ENCODE measurements around the gene SPEN. TPM values are rescaled to one million over a fixed set of nuclear protein-coding genes. Genes with fewer than 3 reads are reported as not detected.

SPEN gene
- polyA plus RNA-seq, 1 of the 3 experiments (the other 2 are of a cell fraction) = 6.1 TPM

DNA sequence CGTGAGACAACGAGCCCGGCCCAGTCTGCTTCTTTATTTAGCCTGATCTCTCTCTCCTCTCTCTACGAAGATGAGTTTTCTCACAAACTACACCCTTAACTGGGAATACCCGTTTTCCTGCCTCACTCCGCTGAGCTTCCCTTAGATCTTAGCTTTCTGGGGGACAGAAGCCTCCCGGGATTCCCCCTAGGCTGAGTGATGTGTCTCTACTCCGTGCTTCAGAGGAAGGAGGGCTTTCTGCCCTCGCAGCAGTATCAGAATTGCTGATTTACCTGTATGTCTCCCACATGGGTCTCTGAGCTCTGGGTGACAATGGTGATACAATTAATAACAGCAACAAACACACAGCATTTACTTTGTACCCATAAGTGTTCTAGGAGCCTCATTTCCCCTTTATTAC, 127.3 kb downstream of the SPEN start:
- Histone ChIP-seq H3K27me3 (ENCODE audit: insufficient read depth) (no peaks in the 10 kb centered on the region), H3K9me3 (no peaks in the 10 kb centered on the region), H3F3A (replicated peaks; ENCODE audit: insufficient read depth) (peaks cover 10% of the 10 kb centered on the region), H3K79me2 (ENCODE audit: insufficient read depth) (peaks cover 52% of the 10 kb centered on the region), H3K4me3 (ENCODE audit: low read depth in 2 of 2, low read length in 1 of 2) (peak overlapping the region; percentile 73 to 80), H3K36me3 (replicated peaks in 1 of 2; ENCODE audit: control insufficient read depth in 1 of 2, insufficient read depth in 2 of 2, low read length in 1 of 2) (peaks cover 21 to 26% of the 10 kb centered on the region in 2 experiments), H3K27ac (ENCODE audit: low read depth in 2 of 2, low read length in 1 of 2) (peak overlapping the region; percentile 58 to 72; a peak in 3 of 4 replicates), H3K4me1 (ENCODE audit: control insufficient read depth in 1 of 2, insufficient read depth in 2 of 2, low read depth in 1 of 2, low read length in 1 of 2) (peaks cover 6% of the 10 kb centered on the region in 2 experiments; a peak in 3 of 4 replicates), H3K9me2 (no peaks in the 10 kb centered on the region), H2AFZ (ENCODE audit: low read depth) (0 out of 2 replicates have a peak overlapping the region, but pooled peaks have one; percentile 38), H3K4me2 (peak overlapping the region; percentile 95), H3K9ac (peak overlapping the region; percentile 78), H4K20me1 (ENCODE audit: insufficient read depth) (peaks cover 24% of the 10 kb centered on the region; the same call in 1 of the 2 replicates)
- no peak for DNase-seq
- CTCF ChIA-PET = interaction anchor here (0.8 to 2.2 kb wide), 11 partner anchors 15 to 183 kb away, joined by 3 to 13 read pairs (median 4); partner anchors contain the start of gene FAM131C
- 78% methylated on average over 9 of the region's 9 CpGs for WGBS (ENCODE audit: low lambda C conversion rate)
- TF ChIP-seq FOXJ3 (CRISPR knock-in tag; IDR thresholded peaks at IDR 0.05) (no peak), NFIC (IDR thresholded peaks at IDR 0.05; ENCODE audit: borderline replicate concordance) (no peak), RXRA (IDR thresholded peaks at IDR 0.05; ENCODE audit: borderline replicate concordance, low read depth) (no peak), SIN3A (IDR thresholded peaks at IDR 0.05; ENCODE audit: borderline replicate concordance, low read depth, low read length) (no peak), SMC3 (IDR thresholded peaks at IDR 0.05; ENCODE audit: low read depth, low read length) (no peak), MXI1 (IDR thresholded peaks at IDR 0.05; ENCODE audit: low read depth, low read length) (no peak), FOXM1 (IDR thresholded peaks at IDR 0.05; ENCODE audit: low read depth) (no peak), RFX5 (IDR thresholded peaks at IDR 0.05; ENCODE audit: low read length) (no peak)
- TF ChIP-seq, protein P1, sequence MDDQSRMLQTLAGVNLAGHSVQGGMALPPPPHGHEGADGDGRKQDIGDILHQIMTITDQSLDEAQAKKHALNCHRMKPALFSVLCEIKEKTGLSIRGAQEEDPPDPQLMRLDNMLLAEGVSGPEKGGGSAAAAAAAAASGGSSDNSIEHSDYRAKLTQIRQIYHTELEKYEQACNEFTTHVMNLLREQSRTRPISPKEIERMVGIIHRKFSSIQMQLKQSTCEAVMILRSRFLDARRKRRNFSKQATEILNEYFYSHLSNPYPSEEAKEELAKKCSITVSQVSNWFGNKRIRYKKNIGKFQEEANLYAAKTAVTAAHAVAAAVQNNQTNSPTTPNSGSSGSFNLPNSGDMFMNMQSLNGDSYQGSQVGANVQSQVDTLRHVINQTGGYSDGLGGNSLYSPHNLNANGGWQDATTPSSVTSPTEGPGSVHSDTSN (IDR thresholded peaks at IDR 0.05) = no peak
- POLR2A ChIA-PET = interaction anchor here (0.6 to 1.5 kb wide), 3 partner anchors 52 to 180 kb away, joined by 3 to 4 read pairs (median 3); no protein-coding TSS in a partner anchor

DNA sequence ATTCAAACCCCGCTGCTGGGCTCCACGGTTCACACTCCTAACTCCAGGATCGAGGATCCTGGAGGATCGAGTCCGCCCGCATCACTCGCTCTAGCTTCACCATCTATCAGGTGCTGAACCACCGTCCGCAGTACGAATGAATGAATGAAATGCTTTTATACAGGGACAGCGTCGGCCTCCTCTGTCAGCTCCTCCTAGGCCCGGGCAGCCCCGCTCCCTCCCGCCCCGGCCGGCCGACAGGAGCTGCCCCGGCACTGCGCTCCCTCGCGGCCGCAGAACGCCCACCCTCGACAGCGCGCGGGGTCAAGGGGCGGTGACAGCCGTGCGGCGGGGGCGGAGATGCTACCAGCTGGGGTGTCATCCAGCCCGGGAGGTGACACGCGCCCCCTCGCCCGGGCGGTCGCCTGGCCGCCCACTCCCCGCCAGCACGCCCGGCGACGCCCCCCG, 127.9 kb downstream of the SPEN start:
- H3K4me3 ChIP-seq (ENCODE audit: low read depth in 2 of 2, low read length in 1 of 2) = peak overlapping the region; percentile 73 to 80
- H3K27ac ChIP-seq (ENCODE audit: low read depth in 2 of 2, low read length in 1 of 2) = peak overlapping the region; percentile 72 to 83
- 0% methylated on average over 28 of the region's 47 CpGs for WGBS (ENCODE audit: low lambda C conversion rate)
- H3K36me3 ChIP-seq (replicated peaks in 1 of 2; ENCODE audit: control insufficient read depth in 1 of 2, insufficient read depth in 2 of 2, low read length in 1 of 2) = peaks cover 18 to 23% of the 10 kb centered on the region in 2 experiments
- H4K20me1 ChIP-seq (ENCODE audit: insufficient read depth) = peaks cover 24% of the 10 kb centered on the region; the same call in 1 of the 2 replicates
- ChIA-PET POLR2A (interaction anchor here (0.6 to 1.5 kb wide), 3 partner anchors 53 to 180 kb away, joined by 3 to 4 read pairs (median 3); no protein-coding TSS in a partner anchor), CTCF (interaction anchor here (0.8 to 2.2 kb wide), 14 partner anchors 16 to 183 kb away, joined by 3 to 13 read pairs (median 4); partner anchors contain the start of gene FAM131C)
- peak overlapping the region; percentile 95 for H3K4me2 ChIP-seq
- TF ChIP-seq RAD21 (IDR thresholded peaks at IDR 0.05; ENCODE audit: low read length) (peak; percentile 29; the same call in 1 of the 2 replicates), SIN3A (IDR thresholded peaks at IDR 0.05; ENCODE audit: borderline replicate concordance, low read depth, low read length) (peak; percentile 62), MXI1 (IDR thresholded peaks at IDR 0.05; ENCODE audit: low read depth, low read length) (peak; percentile 67; the same call in 1 of the 2 replicates), GATA2 (CRISPR knock-in tag; IDR thresholded peaks at IDR 0.05) (no peak)
- TF ChIP-seq, protein P2, sequence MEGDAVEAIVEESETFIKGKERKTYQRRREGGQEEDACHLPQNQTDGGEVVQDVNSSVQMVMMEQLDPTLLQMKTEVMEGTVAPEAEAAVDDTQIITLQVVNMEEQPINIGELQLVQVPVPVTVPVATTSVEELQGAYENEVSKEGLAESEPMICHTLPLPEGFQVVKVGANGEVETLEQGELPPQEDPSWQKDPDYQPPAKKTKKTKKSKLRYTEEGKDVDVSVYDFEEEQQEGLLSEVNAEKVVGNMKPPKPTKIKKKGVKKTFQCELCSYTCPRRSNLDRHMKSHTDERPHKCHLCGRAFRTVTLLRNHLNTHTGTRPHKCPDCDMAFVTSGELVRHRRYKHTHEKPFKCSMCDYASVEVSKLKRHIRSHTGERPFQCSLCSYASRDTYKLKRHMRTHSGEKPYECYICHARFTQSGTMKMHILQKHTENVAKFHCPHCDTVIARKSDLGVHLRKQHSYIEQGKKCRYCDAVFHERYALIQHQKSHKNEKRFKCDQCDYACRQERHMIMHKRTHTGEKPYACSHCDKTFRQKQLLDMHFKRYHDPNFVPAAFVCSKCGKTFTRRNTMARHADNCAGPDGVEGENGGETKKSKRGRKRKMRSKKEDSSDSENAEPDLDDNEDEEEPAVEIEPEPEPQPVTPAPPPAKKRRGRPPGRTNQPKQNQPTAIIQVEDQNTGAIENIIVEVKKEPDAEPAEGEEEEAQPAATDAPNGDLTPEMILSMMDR (IDR thresholded peaks at IDR 0.05) = peak; percentile 24; the same call in 1 of the 2 replicates
- peak overlapping the region; percentile 78 for H3K9ac ChIP-seq
- no peaks in the 10 kb centered on the region for H3K27me3 ChIP-seq (ENCODE audit: insufficient read depth)
- peaks cover 10% of the 10 kb centered on the region for H3F3A ChIP-seq (replicated peaks; ENCODE audit: insufficient read depth)
- no peaks in the 10 kb centered on the region for H3K9me2 ChIP-seq
- peak; percentile 93 for DNase-seq
- H3K4me1 ChIP-seq (ENCODE audit: control insufficient read depth in 1 of 2, insufficient read depth in 2 of 2, low read depth in 1 of 2, low read length in 1 of 2) = peaks cover 6% of the 10 kb centered on the region in 2 experiments; a peak in 3 of 4 replicates
- H3K9me3 ChIP-seq = no peaks in the 10 kb centered on the region
- peaks cover 48% of the 10 kb centered on the region for H3K79me2 ChIP-seq (ENCODE audit: insufficient read depth)
- H2AFZ ChIP-seq (ENCODE audit: low read depth) = 0 out of 2 replicates have a peak overlapping the region, but pooled peaks have one; percentile 38
